Erythroblast (primary cell): ENCODE results near the gene THSD4.
A peak's percentile ranks its signal among the peaks of the same experiment; 100 is the strongest.

Experiments used
- DNase-seq, 2 experiments: peaks; one replicate each; lab custom pipeline; 2025; lab: John Stamatoyannopoulos, UW
- GATA1 ChIP-seq: IDR thresholded peaks from 2 replicates; pipeline ENCODE4 v1.6.1; 2011; ENCODE audit warnings: low read depth, mild to moderate bottlenecking, control low read depth, low read length, moderate library complexity
- POLR2A ChIP-seq: IDR thresholded peaks from 2 replicates; pipeline ENCODE4 v1.6.1; 2011; ENCODE audit warnings: mild to moderate bottlenecking, low read length

THSD4 gene

DNA sequence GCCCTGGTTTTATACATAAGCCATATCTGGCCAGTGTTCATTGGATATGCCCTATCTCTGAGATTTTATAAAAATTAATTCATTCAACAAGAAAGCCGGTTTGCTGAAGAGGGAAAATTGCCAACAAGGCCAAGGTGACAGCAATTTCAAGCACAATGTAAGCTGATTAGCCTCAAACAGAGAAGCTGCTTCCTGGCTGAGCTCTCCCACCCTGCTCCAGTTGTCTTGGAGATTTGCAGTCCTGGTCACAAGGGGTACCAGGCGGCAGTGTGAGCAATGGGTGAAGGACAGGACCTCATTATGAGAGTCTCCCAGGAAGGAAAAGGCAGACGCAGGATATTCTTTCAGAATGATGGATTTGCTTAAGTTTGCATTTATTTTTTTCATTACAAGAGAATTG is 5.4 kb upstream of the THSD4 start:
- no peak for TF ChIP-seq GATA1
- no peak for TF ChIP-seq POLR2A

DNA sequence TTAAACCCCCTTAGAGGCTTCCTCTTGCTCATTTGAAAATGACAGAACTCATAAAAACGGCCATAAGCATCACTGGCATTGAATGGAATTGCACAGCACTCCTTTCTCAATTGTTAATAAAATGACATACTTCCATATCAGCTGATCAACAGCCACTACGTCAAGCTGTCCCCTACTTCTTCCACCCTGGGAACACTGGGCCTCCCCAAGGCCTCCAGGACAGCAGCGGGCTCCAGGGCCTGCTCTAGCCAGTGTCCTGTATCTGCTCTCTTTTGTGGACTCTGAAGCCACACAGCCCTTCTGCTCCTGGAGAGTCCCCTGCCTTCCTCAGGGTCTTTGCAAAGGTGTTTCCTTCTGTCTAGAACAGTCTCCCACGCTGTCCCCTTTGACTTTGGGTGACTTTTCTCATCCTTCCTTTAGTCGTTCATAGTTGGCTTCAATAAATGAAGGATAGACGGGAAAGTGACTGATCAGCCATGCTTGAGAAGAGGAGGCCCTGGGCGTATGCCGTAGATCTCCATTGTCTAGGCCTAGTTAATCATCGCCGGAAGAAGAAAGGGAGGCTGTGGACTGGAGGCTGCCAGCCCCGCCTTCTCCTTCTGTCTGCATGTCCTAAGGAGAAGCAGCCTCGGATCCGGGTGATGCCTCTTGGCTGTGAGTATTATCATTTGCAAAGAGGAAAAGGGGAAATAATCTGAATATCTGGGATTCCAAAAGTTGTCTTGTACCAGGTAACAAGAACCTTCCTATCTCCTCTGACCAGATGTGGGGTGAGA is 4.7 kb upstream of the THSD4 start:
- no peak for DNase-seq
- TF ChIP-seq GATA1 (no peak), POLR2A (no peak)

More for the DNA sequence above, 5.4 kb upstream of the THSD4 start:
- DNase-seq = no peak

DNA sequence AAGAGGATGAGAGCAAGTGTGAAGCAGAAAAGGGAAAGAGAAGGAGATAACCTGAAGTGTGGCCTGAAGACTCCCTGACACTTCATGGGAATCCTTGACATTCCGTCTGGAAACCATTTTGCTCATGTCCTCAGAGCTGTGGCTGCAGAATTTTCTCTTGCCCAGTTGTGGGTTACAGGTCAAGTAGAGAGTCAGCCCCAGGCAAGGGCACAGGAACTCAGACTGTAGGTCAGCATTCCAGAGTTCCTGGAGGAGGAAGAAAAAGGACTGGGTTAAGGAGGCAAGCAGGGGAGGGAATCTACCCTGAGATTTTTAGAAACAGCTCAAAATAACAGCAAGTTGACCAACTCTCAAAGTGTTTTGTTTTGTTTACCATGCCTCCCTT is 4.1 kb upstream of the THSD4 start:
- TF ChIP-seq GATA1 (no peak), POLR2A (no peak)
- DNase-seq = no peak

DNA sequence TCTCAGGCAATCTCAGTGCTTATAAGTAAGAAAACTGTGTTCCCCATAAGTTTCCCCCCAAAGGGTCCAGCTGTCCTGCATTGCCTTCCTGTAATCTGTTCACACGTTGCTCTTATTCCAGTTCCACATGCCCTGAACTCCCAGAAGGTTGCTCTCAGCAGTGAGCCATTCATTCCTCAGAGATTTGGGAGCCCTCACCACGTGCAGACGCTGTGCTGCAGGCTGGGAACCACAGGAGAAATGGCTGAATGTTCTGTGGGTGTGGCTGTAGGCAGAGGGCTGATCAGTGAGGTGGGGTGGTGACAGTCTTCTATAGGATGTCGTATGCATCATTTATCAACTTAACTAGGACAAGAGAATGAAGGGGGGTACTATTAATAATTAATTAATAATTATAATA is 3.3 kb upstream of the THSD4 start:
- no peak for DNase-seq
- TF ChIP-seq POLR2A = no peak

DNA sequence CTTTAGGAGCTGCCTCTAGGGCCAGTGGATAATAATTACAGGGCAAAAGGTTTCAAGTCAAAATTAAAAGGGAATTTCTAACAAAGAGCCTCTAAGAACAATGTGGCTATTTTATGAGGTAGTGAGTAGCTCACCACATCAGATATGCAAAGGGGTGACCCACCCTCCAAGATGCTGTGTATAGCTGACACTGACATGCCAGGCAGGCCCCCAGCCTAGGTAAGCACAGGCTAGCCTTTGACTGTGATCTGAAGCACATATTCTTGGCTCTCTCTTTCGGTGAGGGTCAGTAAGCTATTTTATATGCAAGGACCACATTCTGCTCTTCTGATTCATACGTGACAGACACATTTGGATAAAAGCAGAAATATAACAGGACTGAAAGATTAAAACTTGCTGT is 2.8 kb upstream of the THSD4 start:
- DNase-seq = no peak
- TF ChIP-seq GATA1 (no peak), POLR2A (no peak)

DNA sequence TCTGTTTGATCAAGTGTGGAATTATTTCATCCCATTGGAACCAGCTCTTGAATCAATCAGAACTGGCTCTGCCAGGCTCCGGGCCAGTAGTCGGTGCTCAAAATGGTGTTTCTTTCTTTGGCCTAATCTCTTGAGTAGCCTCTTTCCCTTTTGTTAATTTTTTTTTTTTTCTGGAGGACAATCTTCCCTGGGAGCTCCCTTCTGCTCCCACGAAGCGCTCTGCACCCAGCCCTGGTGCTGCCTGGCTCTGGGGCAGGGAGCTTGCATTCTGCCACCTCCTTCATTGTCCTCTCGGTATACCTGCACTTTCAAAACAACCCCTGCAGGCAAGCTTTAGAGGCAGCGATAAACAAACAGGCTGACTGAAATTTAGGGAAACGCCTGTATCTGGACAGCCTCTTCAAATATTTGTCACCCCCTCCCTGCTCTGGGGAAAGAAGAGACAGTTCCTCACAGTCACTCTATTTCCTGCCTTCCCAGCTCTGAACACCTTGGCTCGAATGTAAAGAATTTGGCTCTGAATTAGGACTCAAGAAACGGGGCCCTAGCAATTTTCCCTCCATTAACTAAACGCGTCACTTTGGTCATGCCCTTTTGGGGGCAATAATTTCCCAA is 1.1 kb upstream of the THSD4 start:
- DNase-seq = no peak
- TF ChIP-seq GATA1 = no peak
- TF ChIP-seq POLR2A = no peak

DNA sequence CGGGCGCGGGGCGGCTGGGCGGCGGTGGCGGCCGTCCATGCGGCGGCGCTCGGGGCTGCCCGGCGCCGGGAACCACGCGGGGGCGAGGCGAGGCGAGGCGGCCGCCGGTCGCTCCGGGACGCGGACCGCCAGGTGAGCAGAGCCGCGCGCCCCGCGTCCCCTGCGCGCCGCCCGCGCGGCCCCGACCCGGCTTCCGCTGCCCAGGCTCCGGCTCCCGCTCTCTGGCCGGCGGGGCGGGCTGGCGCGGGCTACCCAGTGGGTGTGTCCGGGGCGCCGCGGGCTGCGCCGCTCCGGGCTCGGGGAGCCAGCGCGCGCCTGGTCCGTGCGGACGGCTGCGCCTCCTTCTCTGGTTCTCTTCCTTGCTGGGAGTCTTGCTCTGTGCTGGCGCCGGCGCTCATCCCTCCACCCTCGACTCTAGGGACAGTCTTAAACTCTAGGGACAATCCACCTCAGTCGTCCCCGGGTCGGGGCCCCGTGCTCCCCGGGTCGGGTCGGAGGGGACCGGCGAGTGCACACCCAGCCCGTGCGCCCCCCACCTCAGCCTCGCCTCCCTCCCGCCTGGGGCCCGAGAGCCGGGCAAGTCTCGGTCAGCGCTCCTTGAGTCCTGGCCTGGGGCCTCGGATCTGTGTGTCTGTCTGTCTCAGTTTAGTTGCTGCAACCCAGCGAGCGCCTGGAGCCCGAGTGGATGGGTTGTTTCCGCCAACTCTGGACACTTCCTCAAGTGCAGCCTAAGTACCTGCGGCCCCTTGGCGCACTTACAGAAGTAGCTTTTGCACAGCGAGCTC is 488 bp downstream of the THSD4 start:
- peak; percentile 15 to 16 for DNase-seq
- no peak for TF ChIP-seq POLR2A
- TF ChIP-seq GATA1 = no peak

DNA sequence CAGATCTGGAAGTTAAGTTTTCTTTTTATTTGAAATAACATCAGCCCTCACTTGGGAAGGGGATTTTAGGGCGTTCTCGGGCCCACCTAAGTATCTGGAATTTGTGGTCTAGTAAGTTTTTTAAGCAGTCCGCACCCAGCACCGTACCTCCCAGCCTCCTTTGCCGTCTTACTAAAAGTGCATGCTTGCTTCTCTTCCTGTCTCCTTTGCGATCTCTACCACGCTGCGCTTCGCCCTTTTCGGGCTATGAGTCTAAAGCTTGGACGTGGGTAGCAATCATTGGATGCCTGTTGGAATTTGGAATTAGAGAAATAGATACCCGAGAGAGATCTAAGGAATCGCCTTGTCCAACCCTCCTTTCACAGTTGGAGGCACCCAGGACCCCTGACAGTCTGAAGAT is 1.1 kb downstream of the THSD4 start:
- DNase-seq = no peak
- TF ChIP-seq POLR2A = no peak
- TF ChIP-seq GATA1 = no peak

DNA sequence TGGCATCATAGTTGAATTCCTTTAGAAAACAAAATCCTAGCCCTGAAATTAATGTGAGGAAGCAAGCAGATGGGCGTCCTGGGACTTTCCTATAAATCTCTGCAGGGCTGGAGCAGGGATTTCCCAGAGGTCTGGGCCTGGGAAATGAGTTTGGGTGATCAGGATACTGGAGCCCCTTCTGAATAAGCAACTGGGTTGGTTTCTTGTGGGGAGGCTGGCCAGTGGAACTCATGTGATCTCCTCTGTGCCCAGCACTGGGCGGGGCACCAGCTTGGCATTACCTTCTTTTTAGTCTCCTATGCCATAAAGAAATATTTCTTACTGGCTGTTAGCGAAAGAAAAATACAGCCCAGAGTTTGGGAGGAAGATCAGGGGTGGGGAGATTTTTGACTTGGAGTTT is 1.7 kb downstream of the THSD4 start:
- TF ChIP-seq POLR2A = no peak
- TF ChIP-seq GATA1 = no peak
- DNase-seq = no peak

DNA sequence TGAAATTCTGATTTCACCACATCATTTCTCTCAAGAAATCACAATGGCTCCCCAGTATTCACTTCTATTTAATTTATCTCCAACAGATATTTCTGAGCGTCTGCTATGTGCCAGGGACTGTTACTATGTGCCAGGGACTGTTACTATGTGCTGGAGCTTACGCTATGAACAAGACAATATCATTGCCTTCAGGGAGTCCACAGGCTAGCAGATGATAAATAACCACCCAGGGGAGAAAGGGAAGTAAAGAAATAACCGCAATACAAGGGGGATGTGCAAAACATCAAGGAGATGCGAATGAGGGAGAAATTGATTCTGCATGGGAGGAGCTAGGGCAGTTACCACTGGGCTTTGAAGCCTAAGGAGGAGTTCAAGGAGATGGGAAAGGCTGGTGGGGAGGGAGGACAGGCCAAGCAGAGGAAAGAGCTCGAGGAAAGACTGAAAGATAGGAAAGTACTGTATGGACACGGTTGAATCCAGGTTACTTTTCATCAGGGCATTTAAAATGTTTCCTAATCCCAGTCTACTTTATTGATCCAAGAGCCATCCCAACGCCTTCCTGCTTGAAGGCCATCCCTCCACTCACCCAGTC is 2.5 kb downstream of the THSD4 start:
- DNase-seq = no peak
- TF ChIP-seq POLR2A (no peak), GATA1 (no peak)

DNA sequence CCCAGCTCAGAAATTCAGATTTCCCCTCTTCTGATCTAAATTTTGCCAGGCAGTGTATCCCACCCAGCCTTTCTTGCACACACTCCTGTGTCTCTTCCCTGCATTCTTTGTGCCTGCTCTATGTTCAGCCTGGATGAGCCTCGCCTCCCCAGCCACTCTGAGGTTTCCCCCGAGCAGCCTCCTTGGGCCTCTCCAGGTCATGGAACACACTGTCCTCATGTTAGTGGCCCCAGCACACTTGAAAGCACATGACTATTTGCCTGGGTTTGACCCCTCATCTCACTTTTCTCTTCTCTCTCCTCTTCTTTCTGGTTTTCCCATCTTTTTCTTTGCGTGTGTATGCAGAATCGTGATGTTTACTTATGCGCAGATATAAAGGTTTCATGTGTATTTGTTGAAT is 3.1 kb downstream of the THSD4 start:
- no peak for DNase-seq
- TF ChIP-seq POLR2A (no peak), GATA1 (no peak)

DNA sequence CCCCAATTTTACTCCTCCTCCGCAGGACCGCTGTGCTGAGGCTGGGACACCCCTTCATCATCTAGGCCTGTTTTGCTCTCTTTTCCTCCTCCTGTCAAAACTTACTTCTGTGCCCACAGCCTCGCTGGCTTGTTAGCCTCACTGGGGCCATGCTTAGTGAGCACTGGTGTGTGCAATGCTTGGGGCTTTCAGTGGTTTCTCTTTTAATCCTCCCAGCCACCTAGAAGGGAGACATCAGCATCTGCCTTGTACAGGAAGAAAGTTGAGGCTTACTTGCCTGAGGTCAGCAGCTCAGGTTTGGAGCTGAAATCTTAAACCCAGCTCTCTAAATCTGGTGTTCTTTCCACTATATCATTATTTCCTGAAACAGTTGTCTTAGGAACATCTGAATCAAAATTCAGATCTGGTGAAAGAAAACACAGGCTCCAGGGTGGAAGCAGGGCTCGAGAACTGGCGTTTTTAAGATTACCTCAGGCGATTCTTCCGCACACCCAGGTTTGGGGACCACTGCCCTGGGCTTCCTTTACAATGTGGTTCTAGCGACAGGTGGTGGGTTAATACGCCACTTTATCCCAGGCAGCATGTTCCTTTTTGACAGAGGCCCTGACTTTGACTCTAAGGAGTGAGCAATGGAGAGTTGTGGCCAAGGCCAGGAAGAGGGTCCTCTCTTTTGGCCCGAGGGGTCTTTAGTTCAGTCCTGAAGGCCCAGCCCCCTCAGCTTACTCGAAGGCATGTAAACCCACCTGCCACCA is 3.8 kb downstream of the THSD4 start:
- DNase-seq = no peak
- TF ChIP-seq POLR2A = no peak
- no peak for TF ChIP-seq GATA1

DNA sequence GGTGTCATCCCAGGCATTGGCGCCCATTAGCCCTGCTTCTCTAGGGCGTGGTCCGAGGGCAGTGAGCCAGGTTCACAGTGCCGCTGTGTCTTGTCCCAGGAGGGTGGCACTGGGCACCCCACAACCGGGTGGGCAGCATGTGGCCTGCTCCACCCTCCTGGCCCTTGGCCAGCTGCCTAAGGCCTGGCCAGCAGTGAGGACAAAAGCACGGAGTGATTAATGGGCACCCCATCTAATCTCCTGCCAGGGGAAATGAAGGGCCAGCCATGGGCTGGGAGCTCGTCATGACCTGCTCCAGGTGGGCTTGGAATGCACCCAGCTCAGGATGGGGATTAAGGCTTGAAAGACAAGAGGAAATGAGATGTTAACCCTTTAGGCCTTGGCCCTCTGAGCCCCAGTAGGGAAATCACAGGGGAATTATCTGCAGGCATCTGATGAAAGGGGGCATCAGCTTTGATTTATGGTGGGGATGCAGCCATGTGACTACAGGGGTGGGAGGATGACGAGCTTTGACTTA is 5.2 kb downstream of the THSD4 start:
- DNase-seq = no peak
- no peak for TF ChIP-seq GATA1
- TF ChIP-seq POLR2A = no peak

DNA sequence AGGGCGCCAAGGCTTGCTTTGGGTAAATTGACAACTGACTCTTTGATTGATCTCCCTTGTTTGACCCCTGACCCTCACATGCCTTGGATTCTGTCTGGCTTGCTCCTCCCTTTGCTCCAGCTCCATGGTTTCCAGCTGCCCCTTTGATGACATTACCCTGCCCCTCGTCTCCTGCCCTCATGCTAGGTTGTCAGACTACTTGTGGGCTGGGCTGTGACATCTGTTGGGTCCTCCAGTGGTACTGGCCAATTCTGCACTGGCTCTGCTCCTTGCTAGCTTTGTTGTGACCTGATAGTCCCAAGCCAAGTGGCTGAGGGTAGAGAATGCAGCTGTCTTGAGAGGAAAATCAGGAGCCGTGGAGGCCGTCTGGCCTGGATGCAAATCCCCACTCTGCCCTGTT is 6.2 kb downstream of the THSD4 start:
- TF ChIP-seq POLR2A (no peak), GATA1 (no peak)
- DNase-seq = no peak
